ENCODE results near the gene OPTN. TPM values are rescaled to one million over a fixed set of nuclear protein-coding genes. Genes with fewer than 3 reads are reported as not detected.

Gene OPTN
- total and polyA plus RNA-seq, 2 of the 8 experiments (the other 6 are each of a cell fraction or from before 2014, with no cell fraction given) = 4.8 to 20.1 TPM

DNA sequence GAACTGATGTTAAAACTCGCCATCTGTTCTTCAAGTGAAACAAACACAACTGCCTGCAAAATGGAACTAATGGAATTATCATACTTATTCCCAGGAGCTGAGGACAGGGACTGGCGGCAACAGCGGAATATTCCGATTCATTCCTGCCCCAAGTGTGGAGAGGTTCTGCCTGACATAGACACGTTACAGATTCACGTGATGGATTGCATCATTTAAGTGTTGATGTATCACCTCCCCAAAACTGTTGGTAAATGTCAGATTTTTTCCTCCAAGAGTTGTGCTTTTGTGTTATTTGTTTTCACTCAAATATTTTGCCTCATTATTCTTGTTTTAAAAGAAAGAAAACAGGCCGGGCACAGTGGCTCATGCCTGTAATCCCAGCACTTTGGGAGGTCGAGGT is 36.7 kb downstream of the OPTN start:
- Histone ChIP-seq H4K8ac (ENCODE audit: extremely low read depth, insufficient read depth, low read length) (no peak overlapping the region), H3K4me1 (replicated peaks in 1 of 4; ENCODE audit: control insufficient read depth in 3 of 4, insufficient read depth in 4 of 4, low read length in 3 of 4) (peaks cover 0 to 8% (median 2%) of the 10 kb centered on the region in 4 experiments; a peak in 3 of 7 replicates), H3K14ac (ENCODE audit: insufficient read length) (no peak overlapping the region), H3K4me2 (ENCODE audit: insufficient read depth in 1 of 2, low read depth in 2 of 2, low read length in 2 of 2) (no peak overlapping the region), H2BK12ac (ENCODE audit: low read depth, low read length) (no peak overlapping the region), H3K9ac (replicated peaks in 1 of 4; ENCODE audit: extremely low read depth in 1 of 4, low read depth in 3 of 4, low read length in 3 of 4) (no peak overlapping the region), H3K79me1 (ENCODE audit: low read depth, low read length) (no peaks in the 10 kb centered on the region), H2BK120ac (replicated peaks; ENCODE audit: low read depth, low read length) (no peak overlapping the region), H3K4ac (replicated peaks; ENCODE audit: insufficient read length, low read depth, low read length) (no peak overlapping the region), H4K5ac (ENCODE audit: insufficient read length, low read depth, low read length) (no peak overlapping the region), H2BK20ac (ENCODE audit: low read length) (no peak overlapping the region), H2BK5ac (ENCODE audit: low read depth, low read length) (no peak overlapping the region), H3K36me3 (ENCODE audit: control insufficient read depth in 2 of 4, insufficient read depth in 4 of 4, low read length in 3 of 4) (peaks cover 0 to 27% (median 10%) of the 10 kb centered on the region in 4 experiments; a peak in 5 of 8 replicates), H3K18ac (ENCODE audit: extremely low read depth, low read length) (no peak overlapping the region), H3K79me2 (ENCODE audit: control insufficient read depth in 1 of 2, insufficient read depth in 2 of 2, low read length in 2 of 2) (no peaks in the 10 kb centered on the region), H3K56ac (replicated peaks; ENCODE audit: insufficient read length, low read depth, low read length) (no peak overlapping the region), H2AFZ (ENCODE audit: low read length) (no peak overlapping the region), H2BK15ac (ENCODE audit: low read length) (no peak overlapping the region), H3K27me3 (replicated peaks in 1 of 4; ENCODE audit: control insufficient read depth in 3 of 4, extremely low read depth in 1 of 4, insufficient read depth in 3 of 4, low read length in 3 of 4) (no peaks in the 10 kb centered on the region), H2AK5ac (ENCODE audit: low read depth, low read length) (no peak overlapping the region), H3K23ac (ENCODE audit: insufficient read length) (no peak overlapping the region), H3K23me2 (ENCODE audit: low read depth, low read length) (no peaks in the 10 kb centered on the region), H4K20me1 (replicated peaks in 1 of 2; ENCODE audit: control insufficient read depth in 1 of 2, insufficient read depth in 2 of 2, low read length in 2 of 2) (no peaks in the 10 kb centered on the region), H3K27ac (ENCODE audit: low read depth, low read length) (0 out of 2 replicates have a peak overlapping the region, but pooled peaks have one; percentile 36), H4K91ac (replicated peaks; ENCODE audit: insufficient read length, low read length) (no peak overlapping the region), H3K4me3 (ENCODE audit: extremely low read depth in 1 of 4, insufficient read depth in 2 of 4, low read depth in 3 of 4, low read length in 4 of 4) (no peak overlapping the region), H3K9me3 (ENCODE audit: insufficient read depth in 2 of 2, low read depth in 1 of 2, low read length in 1 of 2) (no peaks in the 10 kb centered on the region)
- 92% methylated on average over 8 of the region's 8 CpGs; no CpG with 5 or more reads in 1 of the 2 experiments for WGBS, 2 experiments (ENCODE audit: extremely low coverage in 1 of 2, insufficient coverage in 1 of 2, insufficient read length in 1 of 2, insufficient replicate concordance in 2 of 2, low coverage in 1 of 2, low lambda C conversion rate in 2 of 2, missing lambda C conversion rate in 1 of 2)
- ChIA-PET POLR2A (ENCODE audit: partially characterized antibody) (interaction anchor here (1.2 to 1.4 kb wide), 2 partner anchors 10 to 17 kb away, joined by 3 to 5 read pairs; no protein-coding TSS in a partner anchor), CTCF (ENCODE audit: partially characterized antibody) (interaction anchor here (0.8 to 1.0 kb wide), 2 partner anchors 18 to 43 kb away, joined by 3 read pairs; no protein-coding TSS in a partner anchor)
- FAIRE-seq (peak; percentile 55), DNase-seq (ENCODE audit: low read depth in 1 of 2, low spot score in 2 of 2) (no peak)

All from H1 (cell line).